DOHH2 (cell line): ENCODE data around the gene CTIF.

Source experiments
- CTCF ChIP-seq: fragments of 200-600 bp; sonication (generic); IDR thresholded peaks from one replicate; pipeline ENCODE4 v1.5.1; 2014; ENCODE audit warnings: antibody characterized with exemption, mild to moderate bottlenecking, low read depth, low read length; ENCODE audit not compliant: poor library complexity, severe bottlenecking
- EZH2phosphoT487 ChIP-seq: fragments of 200-600 bp; sonication (generic); IDR thresholded peaks from 2 replicates; pipeline ENCODE4 v1.6.1; 2017; ENCODE audit warnings: borderline replicate concordance, mild to moderate bottlenecking, antibody characterized with exemption, low read length, moderate library complexity, mixed read lengths

- TF ChIP-seq EZH2phosphoT487 (no peak), CTCF (no peak)
These were observed 84.8 kb downstream of the CTIF start for GRCh38 chr18:48623468-48624235.
